Peyer's patch (tissue), 4 donors: Measurements from ENCODE around the gene C7. TPM values are rescaled to one million over a fixed set of nuclear protein-coding genes. Genes with fewer than 3 reads are reported as not detected.
"Not testable (repeated sequence)": the region's sequence is repeated elsewhere in the genome, so short reads cannot be mapped to it uniquely, and the experiment has no call there.

Experiments
- DNase-seq, 3 donors: peaks; one replicate each; pipeline ENCODE4 v3.0.0-alpha.2; 2017 to 2019
- H3K27ac ChIP-seq, 4 donors: fragments of 200-600 bp; sonication (generic); one replicate each; pipeline ENCODE4 v1.5.1; 2016 to 2019
- H3K27me3 ChIP-seq, 2 donors: fragments of 200-600 bp; sonication (generic); one replicate each; pipeline ENCODE4 v1.5.1; 2019
- H3K36me3 ChIP-seq, 3 donors: fragments of 200-600 bp; sonication (generic); one replicate each; pipeline ENCODE4 v1.5.1; 2016 to 2019
- H3K4me1 ChIP-seq, 4 donors: fragments of 200-600 bp; sonication (generic); one replicate each; pipeline ENCODE4 v1.5.1; 2016 to 2019
- H3K4me3 ChIP-seq, 4 donors: fragments of 200-600 bp; sonication (generic); 1 replicate in 3 of 4; 2 replicates in 1 of 4; pipeline ENCODE4 v1.5.1; 2016 to 2019; ENCODE audit warnings: mild to moderate bottlenecking in 1 of 4
- H3K9me3 ChIP-seq, 4 donors: fragments of 200-600 bp; sonication (generic); one replicate each; pipeline ENCODE4 v1.5.1; 2016 to 2019; ENCODE audit warnings: mild to moderate bottlenecking in 1 of 4
- POLR2A ChIP-seq, 2 donors: fragments of 450-650 bp; IDR thresholded peaks; one replicate each; pipeline ENCODE4 v1.5.1; 2017; ENCODE audit warnings: antibody characterized with exemption in 2 of 2, mild to moderate bottlenecking in 2 of 2, moderate library complexity in 2 of 2
- total RNA-seq, 4 donors: library from RNA; depleted of rRNA; stranded (reverse); fragments of >200 nt; gene quantifications; one replicate each; pipeline ENCODE4 v1.1.0, GENCODE V29; 2016
- TF ChIP-seq, protein P1 (sequence below), 6 experiments: fragments of 450-650 bp in 4 of 6; fragments of 200-600 bp in 2 of 6; sonication (generic) in 1 of 6; IDR thresholded peaks; one replicate each; pipeline ENCODE4 v1.5.1; 2017 to 2019; ENCODE audit warnings: antibody characterized with exemption in 6 of 6, mild to moderate bottlenecking in 3 of 6, moderate library complexity in 1 of 6

Gene C7
- total RNA-seq, 4 donors from 2014 or later: 42.2 to 287 (median 56.4) TPM

DNA sequence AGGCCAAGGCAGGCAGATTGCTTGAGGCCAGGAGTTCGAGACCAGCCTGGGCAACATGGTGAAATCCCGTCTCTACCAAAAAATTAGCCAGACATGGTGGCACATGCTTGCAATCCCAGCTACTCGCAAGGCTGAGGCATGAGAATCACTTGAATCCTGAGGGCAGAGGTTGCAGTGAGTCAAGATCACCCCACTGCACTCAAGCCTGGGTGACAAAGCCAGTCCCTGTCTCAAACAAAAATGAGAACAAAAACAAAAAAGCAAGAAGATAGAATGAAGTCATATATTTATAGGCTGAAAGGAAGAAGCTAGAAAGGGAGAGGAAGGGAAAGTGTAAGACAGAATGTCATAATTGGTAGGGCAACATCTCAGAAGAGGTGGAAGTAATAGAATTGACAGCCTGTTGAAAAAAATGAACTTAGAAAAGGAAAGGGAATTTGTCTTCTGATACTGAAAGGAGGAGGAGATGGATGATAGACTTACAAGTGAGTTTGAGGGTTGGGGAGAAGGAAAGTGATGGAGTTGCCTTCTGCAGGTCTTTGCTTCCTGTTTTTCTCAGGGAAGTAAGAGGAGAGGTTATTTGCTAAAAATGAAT lies 35.9 kb upstream of the C7 start:
- Histone ChIP-seq H3K4me1 (no peaks in the 10 kb centered on the region), H3K36me3 (no peaks in the 10 kb centered on the region), H3K9me3 (no peaks in the 10 kb centered on the region), H3K27me3 (no peaks in the 10 kb centered on the region), H3K27ac (no peak overlapping the region), H3K4me3 (no peak overlapping the region)
- TF ChIP-seq, protein P1, sequence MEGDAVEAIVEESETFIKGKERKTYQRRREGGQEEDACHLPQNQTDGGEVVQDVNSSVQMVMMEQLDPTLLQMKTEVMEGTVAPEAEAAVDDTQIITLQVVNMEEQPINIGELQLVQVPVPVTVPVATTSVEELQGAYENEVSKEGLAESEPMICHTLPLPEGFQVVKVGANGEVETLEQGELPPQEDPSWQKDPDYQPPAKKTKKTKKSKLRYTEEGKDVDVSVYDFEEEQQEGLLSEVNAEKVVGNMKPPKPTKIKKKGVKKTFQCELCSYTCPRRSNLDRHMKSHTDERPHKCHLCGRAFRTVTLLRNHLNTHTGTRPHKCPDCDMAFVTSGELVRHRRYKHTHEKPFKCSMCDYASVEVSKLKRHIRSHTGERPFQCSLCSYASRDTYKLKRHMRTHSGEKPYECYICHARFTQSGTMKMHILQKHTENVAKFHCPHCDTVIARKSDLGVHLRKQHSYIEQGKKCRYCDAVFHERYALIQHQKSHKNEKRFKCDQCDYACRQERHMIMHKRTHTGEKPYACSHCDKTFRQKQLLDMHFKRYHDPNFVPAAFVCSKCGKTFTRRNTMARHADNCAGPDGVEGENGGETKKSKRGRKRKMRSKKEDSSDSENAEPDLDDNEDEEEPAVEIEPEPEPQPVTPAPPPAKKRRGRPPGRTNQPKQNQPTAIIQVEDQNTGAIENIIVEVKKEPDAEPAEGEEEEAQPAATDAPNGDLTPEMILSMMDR (IDR thresholded peaks at IDR 0.05): no peak
- no peak for TF ChIP-seq POLR2A (IDR thresholded peaks at IDR 0.05)
- no peak for DNase-seq

DNA sequence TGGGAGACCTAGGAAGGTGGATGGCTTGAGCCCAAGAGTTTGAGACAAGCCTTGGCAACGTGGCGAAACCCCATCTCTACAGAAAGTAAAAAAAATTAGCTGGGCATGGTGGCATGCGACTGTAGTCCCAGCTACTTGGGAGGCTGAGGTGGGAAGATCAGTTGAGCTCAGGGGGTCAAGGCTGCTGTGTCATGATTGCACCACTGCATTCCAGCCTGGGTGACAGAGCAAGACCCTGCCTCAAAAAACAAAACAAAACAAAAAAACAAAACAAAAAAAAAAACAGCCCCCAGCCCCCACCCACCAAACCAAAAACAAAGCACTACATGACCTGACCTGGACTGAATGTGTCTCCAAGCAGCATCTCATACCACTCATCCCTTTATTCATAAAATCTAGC lies 33.3 kb upstream of the C7 start:
- H3K27ac ChIP-seq: no peak overlapping the region
- DNase-seq: no peak
- H3K4me3 ChIP-seq: no peak overlapping the region
- no peaks in the 10 kb centered on the region for H3K4me1 ChIP-seq
- H3K36me3 ChIP-seq: no peaks in the 10 kb centered on the region
- H3K27me3 ChIP-seq: no peaks in the 10 kb centered on the region
- H3K9me3 ChIP-seq: no peaks in the 10 kb centered on the region
- TF ChIP-seq POLR2A (IDR thresholded peaks at IDR 0.05): no peak
- TF ChIP-seq, protein P1 (IDR thresholded peaks at IDR 0.05): no peak

DNA sequence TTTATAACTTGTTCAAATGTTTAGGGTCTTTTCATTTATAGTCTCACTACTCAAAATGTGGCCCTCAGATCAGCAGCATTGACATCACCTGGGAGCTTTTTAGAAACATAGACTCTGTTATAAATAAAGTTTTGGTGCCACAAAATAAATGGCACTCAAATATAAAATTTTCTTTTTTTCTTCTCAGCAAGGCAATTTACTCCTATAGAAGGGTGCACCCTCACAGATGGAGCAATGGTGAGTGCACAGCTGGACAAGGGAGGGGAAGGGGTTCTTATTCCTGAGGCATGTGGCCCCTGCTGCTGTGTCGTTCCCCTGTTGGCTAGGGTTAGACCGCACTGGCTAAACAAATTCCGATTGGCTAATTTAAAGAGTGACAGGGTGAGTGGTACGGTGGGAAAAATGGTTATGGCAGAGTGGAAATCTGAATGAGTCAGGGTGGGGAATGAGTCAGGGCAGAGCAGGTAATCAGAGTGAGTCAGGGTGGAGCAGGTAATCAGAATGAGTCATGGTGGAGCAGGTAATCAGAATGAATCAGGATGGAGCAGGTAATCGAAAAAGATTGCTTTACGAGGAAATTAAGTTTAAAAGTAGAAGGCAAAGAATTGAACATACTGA lies 31.8 kb upstream of the C7 start:
- no peak for DNase-seq
- TF ChIP-seq, protein P1 (IDR thresholded peaks at IDR 0.05): no peak
- no peak for TF ChIP-seq POLR2A (IDR thresholded peaks at IDR 0.05)
- H3K36me3 ChIP-seq: no peaks in the 10 kb centered on the region
- H3K27ac ChIP-seq: no peak overlapping the region
- H3K4me1 ChIP-seq: no peaks in the 10 kb centered on the region
- H3K9me3 ChIP-seq: no peaks in the 10 kb centered on the region
- H3K27me3 ChIP-seq: no peaks in the 10 kb centered on the region
- no peak overlapping the region for H3K4me3 ChIP-seq

DNA sequence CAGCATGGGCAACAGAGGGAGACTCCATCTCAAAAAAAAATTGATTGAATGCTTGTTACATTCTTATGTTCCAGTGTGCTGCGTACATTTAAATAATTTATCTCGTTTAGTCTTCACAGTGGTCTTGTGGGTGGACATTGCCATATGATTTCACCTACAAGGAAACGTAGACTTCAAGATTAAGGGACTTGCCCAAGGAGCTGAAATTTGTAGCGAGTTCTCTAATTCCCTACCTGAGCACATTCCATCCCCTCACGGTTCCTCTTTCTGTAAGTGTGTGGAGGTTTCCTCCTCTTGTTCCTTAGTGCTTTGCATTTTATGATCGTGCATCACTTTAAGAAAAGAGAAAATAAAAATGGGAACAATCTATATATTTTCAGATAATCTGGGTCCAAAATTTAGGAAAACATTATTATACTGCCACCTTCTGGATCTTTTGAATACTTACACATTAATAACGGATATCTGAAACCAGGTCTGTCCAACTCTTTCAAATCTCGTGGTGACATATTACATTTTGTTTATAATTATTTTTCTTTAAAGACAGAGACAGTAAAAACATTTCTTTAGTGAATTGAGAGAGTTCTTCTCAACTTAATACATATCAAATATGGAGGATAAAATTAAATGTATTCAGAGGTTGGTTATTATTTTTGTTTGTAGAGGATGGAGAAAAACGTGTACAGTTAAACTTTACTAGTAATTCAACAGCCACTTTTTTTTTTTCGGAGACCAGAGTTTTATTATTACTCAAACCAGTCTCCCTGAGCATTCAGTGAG lies 29.9 kb upstream of the C7 start:
- TF ChIP-seq POLR2A (IDR thresholded peaks at IDR 0.05): no peak
- TF ChIP-seq, protein P1 (IDR thresholded peaks at IDR 0.05): peak in 5 of 6 experiments; percentile 58 to 70 (median 65)
- no peaks in the 10 kb centered on the region for H3K36me3 ChIP-seq
- H3K27ac ChIP-seq: no peak overlapping the region
- no peaks in the 10 kb centered on the region for H3K4me1 ChIP-seq
- no peak for DNase-seq
- H3K27me3 ChIP-seq: no peaks in the 10 kb centered on the region
- no peaks in the 10 kb centered on the region for H3K9me3 ChIP-seq
- no peak overlapping the region for H3K4me3 ChIP-seq

DNA sequence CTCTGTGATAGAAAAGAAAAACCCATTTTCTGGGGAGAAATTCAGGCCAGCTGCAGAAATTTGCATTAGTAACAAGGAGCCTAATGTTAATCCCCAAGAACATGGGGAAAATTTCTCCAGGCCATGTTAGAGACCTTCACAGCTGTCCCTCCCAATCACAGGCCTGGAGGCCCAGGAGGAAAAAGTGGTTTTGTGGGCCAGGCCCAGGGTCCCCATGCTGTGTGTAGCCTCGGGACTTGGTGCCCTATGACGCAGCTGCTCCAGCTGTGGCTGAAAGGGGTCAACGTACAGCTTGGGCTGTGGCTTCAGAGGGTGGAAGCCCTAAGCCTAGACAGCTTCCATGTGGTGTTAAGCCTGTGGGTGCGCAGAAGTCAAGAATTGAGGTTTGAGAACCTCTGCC lies 27.0 kb upstream of the C7 start:
- Histone ChIP-seq H3K9me3 (no peaks in the 10 kb centered on the region), H3K4me1 (no peaks in the 10 kb centered on the region), H3K4me3 (no peak overlapping the region), H3K36me3 (no peaks in the 10 kb centered on the region), H3K27me3 (no peaks in the 10 kb centered on the region), H3K27ac (no peak overlapping the region)
- no peak for TF ChIP-seq POLR2A (IDR thresholded peaks at IDR 0.05)
- TF ChIP-seq, protein P1 (IDR thresholded peaks at IDR 0.05): no peak
- no peak for DNase-seq

DNA sequence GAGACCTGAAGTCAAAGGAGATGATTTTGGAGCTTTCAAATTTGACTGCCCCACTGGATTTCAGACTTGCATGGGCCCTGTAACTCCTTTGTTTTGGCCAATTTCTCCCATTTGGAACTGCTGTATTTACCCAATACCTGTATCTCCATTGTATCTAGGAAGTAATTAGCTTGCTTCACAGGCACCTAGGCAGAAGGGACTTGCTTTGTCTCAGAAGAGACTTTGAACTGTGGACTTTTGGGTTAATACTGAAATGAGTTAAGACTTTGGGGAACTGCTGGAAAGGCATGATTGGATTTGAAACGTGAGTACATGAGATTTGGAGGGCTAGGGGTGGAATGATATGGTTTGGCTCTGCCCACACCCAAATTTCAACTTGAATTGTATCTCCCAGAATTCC lies 26.2 kb upstream of the C7 start:
- not testable (repeated sequence) for DNase-seq, H3K9me3 ChIP-seq, H3K4me1 ChIP-seq, H3K36me3 ChIP-seq, H3K27ac ChIP-seq, H3K4me3 ChIP-seq, H3K27me3 ChIP-seq

DNA sequence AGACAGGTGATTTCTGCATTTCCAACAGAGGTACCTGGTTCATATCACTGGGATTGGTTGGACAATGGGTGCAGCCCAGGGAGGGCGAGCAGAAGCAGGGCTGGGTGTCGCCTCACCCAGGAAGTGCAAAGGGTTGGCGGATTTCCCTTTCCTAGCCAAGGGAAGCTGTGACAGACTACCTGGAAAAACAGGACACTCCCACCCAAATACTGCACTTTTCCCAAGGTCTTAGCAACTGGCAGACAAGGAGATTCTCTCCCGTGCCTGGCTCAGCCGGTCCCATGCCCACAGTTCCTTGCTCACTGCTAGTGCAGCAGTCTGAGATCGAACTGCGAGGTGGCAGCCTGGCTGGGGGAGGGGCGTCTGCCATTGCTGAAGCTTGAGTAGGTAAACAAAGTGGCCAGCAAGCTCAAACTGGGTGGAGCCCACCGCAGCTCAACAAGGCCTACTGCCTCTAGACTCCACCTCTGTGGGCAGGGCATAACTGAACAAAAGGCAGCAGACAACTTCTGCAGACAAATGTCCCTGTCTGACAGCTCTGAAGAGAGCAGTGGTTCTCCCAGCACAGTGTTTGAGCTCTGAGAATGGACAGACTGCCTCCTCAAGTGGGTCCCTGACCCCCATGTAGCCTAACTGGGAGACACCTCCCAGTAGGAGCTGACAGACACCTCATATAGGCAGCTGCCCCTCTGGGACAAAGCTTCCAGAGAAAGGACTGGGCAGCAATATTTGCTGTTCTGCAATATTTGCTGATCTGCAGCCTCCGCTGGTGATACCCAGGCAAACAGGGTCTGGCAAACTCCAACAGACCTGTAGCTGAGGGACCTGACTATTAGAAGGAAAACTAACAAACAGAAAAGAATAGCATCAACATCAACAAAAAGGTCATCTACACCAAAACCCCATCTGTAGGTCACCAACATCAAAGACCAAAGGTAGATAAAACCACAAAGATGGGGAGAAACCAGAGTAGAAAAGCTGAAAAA lies 13.6 kb upstream of the C7 start:
- not testable (repeated sequence) for H3K36me3 ChIP-seq, H3K4me1 ChIP-seq, H3K27me3 ChIP-seq, H3K4me3 ChIP-seq, DNase-seq, H3K9me3 ChIP-seq, H3K27ac ChIP-seq
